Pons (tissue), 1 donor: ENCODE data around the gene SLC2A4.

ENCODE experiments used
- DNase-seq: peaks from one replicate; pipeline ENCODE4 v3.0.0-alpha.2; 2016; ENCODE audit warnings: low spot score

Gene SLC2A4

GRCh38 chr17:7279448-7279847 lies 2.1 kb upstream of the SLC2A4 start:
- DNase-seq: no peak

GRCh38 chr17:7280519-7281073 lies 922 bp upstream of the SLC2A4 start:
- peak; percentile 67 for DNase-seq

GRCh38 chr17:7281953-7282751 lies 634 bp downstream of the SLC2A4 start:
- no peak for DNase-seq

GRCh38 chr17:7282752-7283321 lies 1.3 kb downstream of the SLC2A4 start:
- no peak for DNase-seq

- DNase-seq: no peak
Observed at GRCh38 chr17:7283471-7284216, 2.1 kb downstream of the SLC2A4 start.

- DNase-seq: no peak
Observed at GRCh38 chr17:7284911-7285310, 3.4 kb downstream of the SLC2A4 start.

- no peak for DNase-seq
Observed at GRCh38 chr17:7285679-7286078, 4.2 kb downstream of the SLC2A4 start.

- DNase-seq: no peak
Observed at GRCh38 chr17:7289256-7290032, 7.9 kb downstream of the SLC2A4 start.

GRCh38 chr17:7290166-7290565 lies 8.6 kb downstream of the SLC2A4 start:
- DNase-seq: no peak

GRCh38 chr17:7290685-7291084 lies 9.2 kb downstream of the SLC2A4 start:
- DNase-seq: no peak

- no peak for DNase-seq
Observed at GRCh38 chr17:7292194-7292593, 10.7 kb downstream of the SLC2A4 start.

- no peak for DNase-seq
Observed at GRCh38 chr17:7292729-7293128, 11.2 kb downstream of the SLC2A4 start.

GRCh38 chr17:7293159-7293558 lies 11.6 kb downstream of the SLC2A4 start:
- no peak for DNase-seq

- no peak for DNase-seq
Observed at GRCh38 chr17:7293816-7294613, 12.5 kb downstream of the SLC2A4 start.

GRCh38 chr17:7294614-7295153 lies 13.2 kb downstream of the SLC2A4 start, which contains the start of gene YBX2:
Gene YBX2 (minus strand): TSS chr17:7294639. CDS start chr17:7294500, 139 bp downstream.
- DNase-seq: no peak

GRCh38 chr17:7295230-7296180 lies 14.0 kb downstream of the SLC2A4 start:
- DNase-seq: no peak

GRCh38 chr17:7296189-7296861 lies 14.8 kb downstream of the SLC2A4 start:
- peak; percentile 60 for DNase-seq

GRCh38 chr17:7304179-7304578 lies 22.7 kb downstream of the SLC2A4 start:
- DNase-seq: no peak
